ENCODE results near the gene PGLYRP3.

PGLYRP3 gene

DNA sequence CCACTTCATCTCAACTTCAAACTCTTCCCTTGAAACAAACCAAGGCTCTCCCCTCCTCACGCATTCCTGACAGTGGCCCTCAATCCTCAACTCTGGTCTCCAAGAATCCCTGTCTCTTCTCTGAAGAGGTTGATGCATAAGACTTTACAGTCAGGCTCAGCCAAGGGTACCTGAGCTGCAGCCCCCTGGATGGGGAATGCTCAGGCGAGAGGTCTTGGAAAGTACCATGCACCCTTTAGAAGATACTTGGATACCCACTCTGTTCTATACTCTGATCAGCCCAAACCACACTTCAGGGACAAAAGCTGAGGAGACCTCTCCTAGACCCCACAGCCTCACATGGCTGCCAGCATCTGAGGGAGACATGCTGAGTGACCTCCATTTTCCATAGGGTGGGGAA, 536 bp upstream of the PGLYRP3 start:
- DNase-seq (ENCODE audit: low read depth), result no peak

DNA sequence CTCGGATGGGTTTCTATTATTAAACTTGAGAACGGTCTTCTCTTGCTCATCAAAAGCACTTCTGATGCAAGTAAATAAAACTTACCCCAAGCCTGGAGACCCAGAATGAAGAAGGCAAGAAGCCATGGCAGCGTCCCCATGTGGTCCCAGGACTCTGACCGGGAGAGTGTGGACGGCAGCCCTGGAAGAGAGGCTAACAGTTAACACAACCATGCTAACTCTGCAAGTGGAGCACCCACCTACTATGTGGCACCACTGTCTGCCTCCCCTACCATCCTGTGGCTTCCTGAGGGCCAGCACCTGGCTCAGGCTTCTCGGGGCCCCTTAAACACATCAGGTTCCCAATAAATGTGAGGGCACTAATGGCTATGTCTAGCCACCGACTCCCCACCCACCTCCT, 2.2 kb downstream of the PGLYRP3 start:
- no peak for DNase-seq (ENCODE audit: low read depth)

DNA sequence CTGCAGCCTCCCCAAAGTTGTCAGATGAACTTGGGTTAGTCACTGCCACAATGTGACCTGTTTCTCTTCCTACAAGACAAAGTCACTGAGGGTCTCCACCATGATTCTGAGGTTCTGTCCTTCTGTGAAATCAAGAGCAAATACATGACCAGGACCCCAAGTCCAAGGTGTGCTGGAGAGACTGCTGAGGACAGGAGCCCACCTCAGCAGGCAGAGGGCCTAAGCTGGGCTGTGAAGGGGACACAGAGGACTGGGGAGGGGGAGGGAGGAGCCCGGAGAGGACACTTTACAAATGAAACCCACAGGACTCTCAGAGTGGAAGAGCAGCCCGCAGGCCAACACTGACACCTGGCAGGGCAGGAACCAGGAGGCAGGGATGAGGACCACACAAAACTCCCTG, 3.3 kb downstream of the PGLYRP3 start:
- DNase-seq (ENCODE audit: low read depth), result no peak

GRCh38 chr1:153308540-153308939, 4.2 kb downstream of the PGLYRP3 start:
- no peak for DNase-seq (ENCODE audit: low read depth)

- no peak for DNase-seq (ENCODE audit: low read depth)
Observed at GRCh38 chr1:153307221-153307600, 5.5 kb downstream of the PGLYRP3 start.

- DNase-seq (ENCODE audit: low read depth), result no peak
Observed at GRCh38 chr1:153306303-153307220, 6.2 kb downstream of the PGLYRP3 start.

- no peak for DNase-seq (ENCODE audit: low read depth)
Observed at GRCh38 chr1:153305682-153306081, 7.1 kb downstream of the PGLYRP3 start.

GRCh38 chr1:153302308-153302707, 10.4 kb downstream of the PGLYRP3 start:
- no peak for DNase-seq (ENCODE audit: low read depth)

- no peak for DNase-seq (ENCODE audit: low read depth)
Observed at GRCh38 chr1:153293851-153294250, 18.9 kb downstream of the PGLYRP3 start.

DNA sequence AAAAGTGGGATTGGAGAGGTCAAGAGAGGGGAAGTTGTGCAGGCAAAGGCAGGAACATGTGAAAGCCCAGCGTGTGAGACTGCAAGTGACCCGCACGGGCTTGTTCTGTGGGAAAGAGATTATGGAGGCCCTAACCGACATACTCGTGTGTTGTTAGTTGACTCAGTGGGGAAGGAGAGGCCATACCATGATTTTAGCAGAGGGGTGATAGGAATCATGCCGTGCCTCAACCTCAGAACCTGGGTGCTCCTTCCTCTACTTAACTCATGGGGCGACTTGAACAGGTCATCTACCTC, 19.3 kb downstream of the PGLYRP3 start:
- DNase-seq (ENCODE audit: low read depth), result no peak

GRCh38 chr1:153292740-153293479, 19.8 kb downstream of the PGLYRP3 start:
- DNase-seq (ENCODE audit: low read depth), result no peak

GRCh38 chr1:153292185-153292584, 20.6 kb downstream of the PGLYRP3 start:
- no peak for DNase-seq (ENCODE audit: low read depth)

- no peak for DNase-seq (ENCODE audit: low read depth)
Observed at GRCh38 chr1:153291514-153291913, 21.2 kb downstream of the PGLYRP3 start.

- no peak for DNase-seq (ENCODE audit: low read depth)
Observed at GRCh38 chr1:153288634-153289275, 24.0 kb downstream of the PGLYRP3 start.

DNA sequence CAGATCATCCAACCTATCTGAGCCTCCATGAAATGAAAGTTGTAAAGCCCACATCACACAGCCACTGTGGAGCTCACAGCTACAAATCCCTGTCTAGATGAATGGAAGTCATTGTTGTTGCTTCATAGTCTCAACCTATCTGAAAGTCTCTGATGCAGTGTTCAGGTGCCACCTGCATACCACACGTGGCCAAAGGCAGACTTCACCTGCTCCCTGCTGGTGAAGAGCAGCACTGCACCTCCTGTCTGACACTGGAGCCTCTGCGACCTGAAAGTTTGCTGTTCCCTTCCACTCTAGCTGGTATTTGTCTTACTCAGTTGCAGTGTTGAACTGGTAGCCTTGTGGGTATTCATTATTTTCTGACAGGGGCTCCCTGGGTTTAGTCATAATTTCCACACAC, 34.9 kb downstream of the PGLYRP3 start:
- no peak for DNase-seq (ENCODE audit: low read depth)

GRCh38 chr1:153272186-153272585, 40.6 kb downstream of the PGLYRP3 start:
- no peak for DNase-seq (ENCODE audit: low read depth)

GRCh38 chr1:153271711-153272110, 41.0 kb downstream of the PGLYRP3 start:
- DNase-seq (ENCODE audit: low read depth), result no peak

- no peak for DNase-seq (ENCODE audit: low read depth)
Observed at GRCh38 chr1:153265457-153265856, 47.3 kb downstream of the PGLYRP3 start.

GRCh38 chr1:153262462-153263157, 50.1 kb downstream of the PGLYRP3 start:
- no peak for DNase-seq (ENCODE audit: low read depth)

DNA sequence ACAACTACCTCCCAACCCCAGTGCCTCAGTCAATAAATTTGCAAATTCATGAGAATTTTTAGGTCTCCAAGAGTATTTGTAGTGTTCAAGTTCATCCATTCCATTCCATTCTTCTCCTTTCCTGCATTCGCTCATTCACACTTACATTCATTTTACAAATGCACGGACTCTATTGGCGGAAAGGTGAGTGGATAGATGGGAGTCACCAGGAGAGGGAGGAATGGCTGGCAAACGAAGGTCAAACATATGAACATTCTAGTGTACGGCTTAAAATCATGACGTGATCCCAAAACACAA, 50.7 kb downstream of the PGLYRP3 start:
- no peak for DNase-seq (ENCODE audit: low read depth)

- no peak for DNase-seq (ENCODE audit: low read depth)
Observed at GRCh38 chr1:153261281-153262069, 51.3 kb downstream of the PGLYRP3 start.
